M059J (cell line): ENCODE data around the gene GLUD2. TPM values are rescaled to one million over a fixed set of nuclear protein-coding genes. Genes with fewer than 3 reads are reported as not detected.

Experiments used
- total RNA-seq: library from RNA; depleted of rRNA; stranded (reverse); fragments of >200 nt; shearing (Covaris generic); gene quantifications from 2 replicates; pipeline ENCODE4 v1.2.3, GENCODE V29; 2014; rRNA removed

GLUD2 gene
- total RNA-seq, 1 experiment from 2014 or later, result 0.47 TPM

Other genes starting within 250 kb of the GLUD2 start
- not detected in 2 replicates for gene CT47B1, start 171.7 kb upstream of the GLUD2 start, total RNA-seq
- gene CT47A11, start 110.5 kb upstream of the GLUD2 start, total RNA-seq, result not detected in 2 replicates
- gene CT47A10, start 105.6 kb upstream of the GLUD2 start, total RNA-seq, result not detected in 2 replicates
- gene CT47A9, start 100.7 kb upstream of the GLUD2 start, total RNA-seq, result not detected in 2 replicates
- gene CT47A8, start 95.9 kb upstream of the GLUD2 start, total RNA-seq, result not detected in 2 replicates
- gene CT47A7, start 91.0 kb upstream of the GLUD2 start, total RNA-seq, result not detected in 2 replicates
- gene CT47A6, start 86.1 kb upstream of the GLUD2 start, total RNA-seq, result not detected in 2 replicates
- gene CT47A5, start 81.3 kb upstream of the GLUD2 start, total RNA-seq, result not detected in 2 replicates
- gene CT47A4, start 76.4 kb upstream of the GLUD2 start, total RNA-seq, result not detected in 2 replicates
- gene CT47A3, start 71.5 kb upstream of the GLUD2 start, total RNA-seq, result not detected in 2 replicates
- gene CT47A2, start 66.7 kb upstream of the GLUD2 start, total RNA-seq, result not detected in 2 replicates
- gene CT47A1, start 61.9 kb upstream of the GLUD2 start, total RNA-seq, result not detected in 2 replicates